SK-N-SH (cell line): Measurements from ENCODE around the gene GALNT5. TPM values are rescaled to one million over a fixed set of nuclear protein-coding genes. Genes with fewer than 3 reads are reported as not detected.
"Not testable (repeated sequence)": the region's sequence is repeated elsewhere in the genome, so short reads cannot be mapped to it uniquely, and the experiment has no call there.

ENCODE experiments used
- CTCF ChIA-PET: fragments of 300-600, 350-600 bp; formaldehyde crosslinking; extraction: SDS; loops from one replicate; lab custom pipeline; 2021; lab: Yijun Ruan, JAX
- POLR2A ChIA-PET: fragments of 350-600 bp; sonication (Branson Sonifier 250); formaldehyde crosslinking; extraction: SDS; loops from one replicate; lab custom pipeline; 2020; ENCODE audit warnings: antibody characterized with exemption, inconsistent platforms; lab: Yijun Ruan, JAX
- DNase-seq: peaks from one replicate; pipeline ENCODE4 v3.0.0; 2012
- H2AFZ ChIP-seq: fragments of 200-600 bp; sonication (generic); 2 replicates; pipeline ENCODE4 v1.8.1; 2016; ENCODE audit warnings: antibody characterized with exemption, mild to moderate bottlenecking, low read depth
- H3F3A ChIP-seq: fragments of 200-600 bp; sonication (generic); replicated peaks from 2 replicates; pipeline ENCODE3; 2016; ENCODE audit warnings: antibody characterized with exemption, mild to moderate bottlenecking; ENCODE audit not compliant: insufficient read depth
- H3K27ac ChIP-seq, 2 experiments: fragments of 200-500 bp in 1 of 2; fragments of 200-600 bp in 1 of 2; sonication (Bioruptor generic) in 1 of 2; sonication (generic), shearing (Covaris generic) in 1 of 2; 2 replicates each; pipeline versions ENCODE4 v1.5.1 to v1.6.1; 2014 to 2016; ENCODE audit warnings: low read depth in 2 of 2, inconsistent platforms in 1 of 2, low read length in 1 of 2, mild to moderate bottlenecking in 1 of 2, mixed read lengths in 1 of 2
- H3K27me3 ChIP-seq: fragments of 200-600 bp; sonication (generic), shearing (Covaris generic); 2 replicates; pipeline ENCODE4 v1.6.1; 2016; ENCODE audit warnings: mixed run types; ENCODE audit not compliant: insufficient read depth
- H3K36me3 ChIP-seq, 2 experiments: fragments of 200-500 bp in 1 of 2; fragments of 200-600 bp in 1 of 2; sonication (Bioruptor generic) in 1 of 2; sonication (generic) in 1 of 2; replicated peaks in 1 of 2; 2 replicates each; pipeline versions ENCODE3 to v1.5.1; 2014 to 2016; ENCODE audit warnings: low read length in 1 of 2, mild to moderate bottlenecking in 1 of 2; ENCODE audit not compliant: insufficient read depth in 2 of 2, control insufficient read depth in 1 of 2
- H3K4me1 ChIP-seq, 2 experiments: fragments of 200-500 bp in 1 of 2; fragments of 200-600 bp in 1 of 2; sonication (Bioruptor generic) in 1 of 2; sonication (generic), shearing (Covaris generic) in 1 of 2; 2 replicates each; pipeline versions ENCODE4 v1.5.1 to v1.6.1; 2014 to 2016; ENCODE audit warnings: low read depth in 1 of 2, low read length in 1 of 2, mixed run types in 1 of 2; ENCODE audit not compliant: insufficient read depth in 2 of 2, control insufficient read depth in 1 of 2
- H3K4me2 ChIP-seq: fragments of 200-600 bp; sonication (generic), shearing (Covaris generic); 2 replicates; pipeline ENCODE4 v1.6.1; 2017; ENCODE audit warnings: mixed run types
- H3K4me3 ChIP-seq, 2 experiments: fragments of 200-500 bp in 1 of 2; fragments of 200-600 bp in 1 of 2; sonication (Bioruptor generic) in 1 of 2; sonication (generic), shearing (Covaris generic) in 1 of 2; 2 replicates each; pipeline versions ENCODE4 v1.5.1 to v1.8.1; 2014 to 2016; ENCODE audit warnings: low read depth in 2 of 2, inconsistent platforms in 1 of 2, low read length in 1 of 2, mild to moderate bottlenecking in 1 of 2, mixed read lengths in 1 of 2, moderate library complexity in 1 of 2
- H3K79me2 ChIP-seq: fragments of 200-600 bp; sonication (generic); 2 replicates; pipeline ENCODE4 v1.8.1; 2017; ENCODE audit warnings: mild to moderate bottlenecking; ENCODE audit not compliant: insufficient read depth
- H3K9ac ChIP-seq: fragments of 200-600 bp; sonication (generic); 2 replicates; pipeline ENCODE4 v1.6.1; 2017; ENCODE audit warnings: mixed run types
- H3K9me2 ChIP-seq: fragments of 200-600 bp; sonication (generic); 2 replicates; pipeline ENCODE4 v1.6.1; 2017; ENCODE audit warnings: mixed run types
- H3K9me3 ChIP-seq: fragments of 200-600 bp; sonication (generic); 2 replicates; pipeline ENCODE4 v1.6.1; 2017; ENCODE audit warnings: mixed run types, mild to moderate bottlenecking, moderate library complexity
- H4K20me1 ChIP-seq: fragments of 200-600 bp; sonication (generic); 2 replicates; pipeline ENCODE4 v1.6.1; 2017; ENCODE audit warnings: mild to moderate bottlenecking, mixed run types; ENCODE audit not compliant: insufficient read depth
- CHD2 ChIP-seq: fragments of 150-350 bp; IDR thresholded peaks from 2 replicates; pipeline ENCODE4 v1.6.1; 2018; ENCODE audit warnings: low read length; ENCODE audit not compliant: partially characterized antibody
- ELF1 ChIP-seq: IDR thresholded peaks from 2 replicates; pipeline ENCODE4 v1.4.0; 2012
- FOSL2 ChIP-seq: IDR thresholded peaks from 2 replicates; pipeline ENCODE4 v1.4.0; 2012; ENCODE audit warnings: low read depth, mild to moderate bottlenecking, moderate library complexity, borderline replicate concordance
- FOXJ3 ChIP-seq: sonication (generic); formaldehyde crosslinking; IDR thresholded peaks from 2 replicates; pipeline ENCODE4 v1.5.1; 2020; ENCODE audit warnings: mild to moderate bottlenecking, missing genetic modification reagents
- GATA2 ChIP-seq: sonication (generic); formaldehyde crosslinking; IDR thresholded peaks from 2 replicates; pipeline ENCODE4 v1.5.0; 2020; ENCODE audit warnings: mild to moderate bottlenecking, missing genetic modification reagents
- MAX ChIP-seq: IDR thresholded peaks from 2 replicates; pipeline ENCODE4 v1.4.0; 2012; ENCODE audit warnings: low read depth
- MXI1 ChIP-seq: IDR thresholded peaks from 2 replicates; pipeline ENCODE4 v1.6.1; 2012; ENCODE audit warnings: mild to moderate bottlenecking, low read depth, low read length, improper control_type of control experiment
- NRF1 ChIP-seq: IDR thresholded peaks from 2 replicates; pipeline ENCODE4 v1.6.1; 2012; ENCODE audit warnings: low read depth, mild to moderate bottlenecking, low read length
- RCOR1 ChIP-seq: fragments of 150-350 bp; IDR thresholded peaks from 2 replicates; pipeline ENCODE4 v1.6.1; 2017; ENCODE audit warnings: antibody characterized with exemption, low read length
- RFX5 ChIP-seq: IDR thresholded peaks from 2 replicates; pipeline ENCODE4 v1.6.1; 2012; ENCODE audit warnings: mild to moderate bottlenecking, improper control_type of control experiment, low read length
- SMC3 ChIP-seq: IDR thresholded peaks from 2 replicates; pipeline ENCODE4 v1.6.1; 2012; ENCODE audit warnings: low read depth, low read length, improper control_type of control experiment
- WGBS: methylation state at CpG from one replicate; pipeline ENCODE4 v1.1.6; 2017; ENCODE audit warnings: low lambda C conversion rate; 5-methylcytosine and 5-hydroxymethylcytosine counted together
- polyA plus RNA-seq, 3 experiments: library from polyadenylated mRNA; depleted of rRNA; stranded (reverse); fragments of >200 nt; gene quantifications; 2 replicates each; pipeline ENCODE4 v1.2.3, GENCODE V29; 2012
- TF ChIP-seq, protein P1 (sequence below): IDR thresholded peaks from 2 replicates; pipeline ENCODE4 v1.4.0; 2012; ENCODE audit warnings: low read depth, borderline replicate concordance

Gene GALNT5
- polyA plus RNA-seq, 1 of the 3 experiments (the other 2 are of a cell fraction): 10.4 TPM

DNA sequence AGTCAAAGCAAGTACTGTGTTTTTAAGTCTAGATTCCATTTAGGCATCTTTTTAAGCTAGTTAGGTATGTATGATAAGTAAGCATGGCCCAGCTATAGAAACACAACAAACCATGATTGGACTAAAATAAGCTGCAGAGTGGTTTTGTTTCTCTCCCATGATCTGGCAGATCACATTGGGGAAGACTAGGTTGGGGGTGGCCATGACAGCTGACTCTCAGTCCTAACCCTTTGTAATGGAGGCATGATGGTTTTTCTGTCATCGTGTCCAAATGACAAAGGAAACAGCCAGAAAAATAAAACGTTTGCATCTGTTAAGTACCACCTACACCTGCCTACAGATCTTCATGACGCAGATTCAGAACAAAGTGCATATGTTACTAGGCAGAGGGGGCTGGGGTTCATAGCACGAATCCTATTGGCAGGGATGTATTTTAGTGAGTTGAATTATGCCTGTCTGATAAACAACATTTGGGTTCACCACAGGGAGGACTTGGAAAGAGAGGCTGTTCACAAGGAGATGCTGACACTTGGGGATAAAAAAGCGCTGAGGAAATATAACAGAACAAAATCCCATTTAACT is 33.8 kb upstream of the GALNT5 start (continued):
- TF ChIP-seq MAX (no peak), NRF1 (no peak), ELF1 (no peak)

DNA sequence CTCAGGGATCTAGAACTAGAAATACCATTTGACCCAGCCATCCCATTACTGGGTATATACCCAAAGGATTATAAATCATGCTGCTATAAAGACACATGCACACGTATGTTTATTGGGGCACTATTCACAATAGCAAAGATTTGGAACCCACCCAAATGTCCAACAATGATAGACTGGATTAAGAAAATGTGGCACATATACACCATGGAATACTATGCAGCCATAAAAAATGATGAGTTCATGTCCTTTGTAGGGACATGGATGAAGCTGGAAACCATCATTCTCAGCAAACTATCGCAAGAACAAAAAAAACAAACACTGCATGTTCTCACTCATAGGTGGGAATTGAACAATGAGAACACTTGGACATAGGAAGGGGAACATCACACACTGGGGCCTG is 33.1 kb upstream of the GALNT5 start:
- H4K20me1 ChIP-seq, H3K9ac ChIP-seq, H3K36me3 ChIP-seq, H3K9me2 ChIP-seq, H3K79me2 ChIP-seq, H3K27me3 ChIP-seq, H3F3A ChIP-seq, POLR2A ChIA-PET, H3K4me2 ChIP-seq, H3K4me3 ChIP-seq, CTCF ChIA-PET, H3K4me1 ChIP-seq, H2AFZ ChIP-seq, H3K9me3 ChIP-seq, DNase-seq, H3K27ac ChIP-seq: not testable (repeated sequence)
- WGBS: 31% methylated on average over 2 of the region's 2 CpGs

DNA sequence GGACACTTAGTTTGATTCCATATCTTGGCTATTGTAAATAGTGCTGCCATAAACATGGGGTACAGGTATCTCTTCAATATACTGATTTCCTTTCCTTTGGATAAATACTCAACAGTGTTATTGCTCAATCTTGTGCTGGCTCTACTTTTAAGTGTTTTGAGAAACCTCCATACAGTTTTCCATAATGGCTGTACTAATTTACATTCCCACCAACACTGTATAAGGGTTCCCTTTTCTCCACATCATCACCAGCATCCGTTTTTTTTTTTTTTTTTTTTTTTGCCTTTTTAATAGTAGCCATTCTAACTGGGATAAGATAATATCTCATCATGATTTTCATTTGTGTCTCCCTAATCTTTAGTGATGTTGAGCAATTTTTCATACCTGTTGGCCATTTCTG is 29.9 kb upstream of the GALNT5 start:
- TF ChIP-seq CHD2 (no peak), FOXJ3 (CRISPR knock-in tag) (no peak), MXI1 (no peak), SMC3 (no peak), GATA2 (no peak), RCOR1 (no peak), FOSL2 (no peak), RFX5 (no peak)
- TF ChIP-seq, protein P1, sequence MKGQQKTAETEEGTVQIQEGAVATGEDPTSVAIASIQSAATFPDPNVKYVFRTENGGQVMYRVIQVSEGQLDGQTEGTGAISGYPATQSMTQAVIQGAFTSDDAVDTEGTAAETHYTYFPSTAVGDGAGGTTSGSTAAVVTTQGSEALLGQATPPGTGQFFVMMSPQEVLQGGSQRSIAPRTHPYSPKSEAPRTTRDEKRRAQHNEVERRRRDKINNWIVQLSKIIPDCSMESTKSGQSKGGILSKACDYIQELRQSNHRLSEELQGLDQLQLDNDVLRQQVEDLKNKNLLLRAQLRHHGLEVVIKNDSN: no peak
- TF ChIP-seq, all 33 proteins: peak for 0
- Histone ChIP-seq H3K9me2 (no peaks in the 10 kb centered on the region), H3K27ac (no peak overlapping the region), H3K36me3 (no peaks in the 10 kb centered on the region), H3K9ac (no peak overlapping the region), H3K4me1 (peaks cover 0 to 5% of the 10 kb centered on the region in 2 experiments; a peak in 1 of 4 replicates), H3K79me2 (no peaks in the 10 kb centered on the region), H3K4me2 (no peak overlapping the region), H3K9me3 (no peaks in the 10 kb centered on the region), H2AFZ (no peak overlapping the region), H3K4me3 (no peak overlapping the region), H4K20me1 (no peaks in the 10 kb centered on the region), H3K27me3 (no peaks in the 10 kb centered on the region), H3F3A (peaks cover 14% of the 10 kb centered on the region)
- CTCF ChIA-PET: no interaction called here
- 0% methylated on average over 1 of the region's 1 CpG for WGBS
- POLR2A ChIA-PET: no interaction called here
- DNase-seq: no peak
